ENCODE data around the gene MSL3.

The MSL3 gene, protein sequence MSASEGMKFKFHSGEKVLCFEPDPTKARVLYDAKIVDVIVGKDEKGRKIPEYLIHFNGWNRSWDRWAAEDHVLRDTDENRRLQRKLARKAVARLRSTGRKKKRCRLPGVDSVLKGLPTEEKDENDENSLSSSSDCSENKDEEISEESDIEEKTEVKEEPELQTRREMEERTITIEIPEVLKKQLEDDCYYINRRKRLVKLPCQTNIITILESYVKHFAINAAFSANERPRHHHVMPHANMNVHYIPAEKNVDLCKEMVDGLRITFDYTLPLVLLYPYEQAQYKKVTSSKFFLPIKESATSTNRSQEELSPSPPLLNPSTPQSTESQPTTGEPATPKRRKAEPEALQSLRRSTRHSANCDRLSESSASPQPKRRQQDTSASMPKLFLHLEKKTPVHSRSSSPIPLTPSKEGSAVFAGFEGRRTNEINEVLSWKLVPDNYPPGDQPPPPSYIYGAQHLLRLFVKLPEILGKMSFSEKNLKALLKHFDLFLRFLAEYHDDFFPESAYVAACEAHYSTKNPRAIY

DNA sequence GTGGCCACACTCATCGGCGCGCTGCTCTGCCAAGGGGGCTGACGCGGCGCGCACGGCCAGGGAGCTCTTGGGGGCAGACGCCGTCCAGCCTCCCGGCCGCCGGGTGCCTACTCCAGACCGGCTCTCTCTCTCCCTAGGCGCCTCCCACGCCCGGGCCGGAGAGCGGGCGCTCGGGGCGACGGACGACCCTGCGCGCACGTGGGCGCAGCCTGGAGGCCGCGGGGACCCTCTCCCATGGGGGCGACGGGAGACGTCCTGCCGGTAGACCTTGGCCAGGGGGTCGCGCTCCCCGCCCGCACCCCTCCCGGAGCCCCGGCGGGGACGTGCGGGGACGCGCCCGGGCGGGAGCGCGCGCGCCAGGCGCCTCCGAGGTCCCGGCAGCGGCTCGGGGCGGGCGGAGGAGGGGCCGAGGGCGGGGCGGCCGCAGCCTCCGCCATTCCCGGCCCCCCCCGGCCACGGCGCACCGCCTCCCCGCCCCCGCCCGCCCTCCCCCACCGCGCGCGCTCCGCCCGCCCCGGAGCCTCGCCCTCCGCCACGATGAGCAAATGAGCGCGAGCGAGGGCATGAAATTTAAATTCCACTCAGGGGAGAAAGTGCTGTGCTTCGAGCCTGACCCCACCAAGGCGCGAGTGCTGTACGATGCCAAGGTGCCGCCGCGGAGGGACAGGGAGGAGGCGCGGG is at the start of gene MSL3:
Gene MSL3 (plus strand): TSS at position 519 of the 681 bp plus-strand sequence. CDS start 27 bp downstream, at position 546.
- no peak for DNase-seq

DNA sequence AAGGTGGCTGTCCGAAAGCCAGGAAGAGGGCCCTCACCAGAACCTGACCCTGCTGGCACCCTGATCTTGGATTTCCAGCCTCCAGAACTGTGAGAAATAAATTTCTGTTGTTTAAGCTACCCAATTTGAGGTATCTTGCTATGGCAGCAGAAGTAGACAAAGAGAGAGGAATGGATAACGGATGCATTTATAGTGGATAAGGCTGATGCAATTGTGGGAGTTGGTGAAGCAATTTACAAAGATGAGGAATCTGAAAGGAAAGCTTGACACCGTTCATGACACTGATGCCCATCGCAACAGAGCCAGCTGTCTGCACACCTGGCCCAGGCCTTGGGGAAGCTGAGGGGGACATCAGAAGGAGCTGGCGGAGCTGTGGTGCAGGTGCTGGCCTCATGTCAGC is 35.7 kb upstream of the MSL3 start:
- DNase-seq, result no peak

DNA sequence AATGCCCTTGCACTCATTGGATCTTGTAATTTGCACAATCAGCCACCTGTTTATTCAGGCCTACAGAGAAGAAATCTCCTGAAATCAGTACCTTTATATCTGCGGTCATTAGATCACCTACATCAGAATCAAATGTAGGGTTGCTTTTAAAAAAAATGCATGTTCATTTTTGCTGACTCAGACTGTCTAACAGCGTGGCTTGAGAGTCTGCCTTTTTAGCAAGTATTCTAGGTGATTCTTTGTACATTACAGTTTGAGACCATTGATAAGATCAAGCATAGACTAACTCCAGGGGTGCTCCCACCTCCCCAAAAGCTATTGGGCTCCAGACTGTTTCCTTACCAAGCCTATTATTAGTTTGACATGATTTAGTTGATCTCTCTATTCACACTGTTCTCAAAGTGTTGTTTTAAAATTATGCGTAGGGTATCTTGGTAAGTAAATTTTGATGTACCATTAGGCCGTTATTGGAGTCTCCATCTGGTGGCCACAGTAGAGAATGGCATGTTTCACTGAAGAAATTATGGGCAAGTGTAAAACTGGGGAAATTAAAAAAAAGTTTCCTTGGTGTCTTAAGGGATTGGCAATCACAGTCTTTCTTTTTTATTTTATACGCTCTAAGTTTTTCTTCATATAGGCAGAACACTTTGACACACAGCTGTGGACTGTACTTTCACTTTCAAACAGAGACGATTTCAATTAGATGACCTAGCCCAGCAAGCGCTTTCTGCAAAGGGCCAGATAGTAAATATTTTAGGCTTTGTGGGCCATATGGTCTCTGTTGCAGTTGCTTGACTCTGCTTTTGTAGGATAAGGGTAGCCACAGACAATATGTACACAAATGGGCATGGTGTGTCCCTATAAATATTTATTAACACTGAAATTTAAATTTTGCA is 33.7 kb upstream of the MSL3 start:
- DNase-seq, result no peak

DNA sequence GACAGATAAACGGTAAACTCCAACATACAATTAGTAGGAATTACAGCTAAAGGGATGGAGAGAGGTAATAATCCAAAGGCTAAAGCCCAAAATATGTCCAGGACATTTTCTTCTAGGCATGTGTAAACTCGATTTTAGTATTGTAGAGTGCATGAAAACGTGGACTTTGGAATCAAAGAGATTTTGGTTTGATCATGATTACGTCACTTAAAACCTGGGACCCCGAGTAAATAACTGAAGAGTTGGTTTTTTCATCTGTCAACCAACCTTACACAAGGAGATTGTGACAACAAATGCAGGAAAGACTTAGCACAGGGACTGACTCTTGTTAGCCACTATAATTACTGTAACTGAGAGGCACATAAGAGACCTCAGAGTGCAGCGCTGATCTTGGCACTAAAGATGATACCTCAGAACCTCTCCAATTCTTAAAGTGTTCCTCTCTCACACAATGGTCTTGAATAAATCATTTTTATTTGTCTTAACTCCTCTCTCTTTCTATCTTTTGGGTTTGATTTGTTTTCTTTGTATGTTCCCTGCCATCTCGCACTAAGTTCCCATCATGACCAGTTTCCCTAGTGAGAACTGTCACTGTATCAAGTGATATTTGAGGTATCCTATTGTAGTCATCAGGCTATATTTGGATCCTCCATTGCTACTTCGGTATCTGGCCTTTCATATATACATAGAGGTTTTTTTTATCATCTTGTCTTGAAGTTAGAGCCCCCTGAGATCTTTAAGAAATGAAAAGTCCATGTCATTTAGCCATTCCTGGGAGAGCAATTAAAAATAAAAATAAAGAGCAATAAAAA is 32.2 kb upstream of the MSL3 start:
- no peak for DNase-seq

DNA sequence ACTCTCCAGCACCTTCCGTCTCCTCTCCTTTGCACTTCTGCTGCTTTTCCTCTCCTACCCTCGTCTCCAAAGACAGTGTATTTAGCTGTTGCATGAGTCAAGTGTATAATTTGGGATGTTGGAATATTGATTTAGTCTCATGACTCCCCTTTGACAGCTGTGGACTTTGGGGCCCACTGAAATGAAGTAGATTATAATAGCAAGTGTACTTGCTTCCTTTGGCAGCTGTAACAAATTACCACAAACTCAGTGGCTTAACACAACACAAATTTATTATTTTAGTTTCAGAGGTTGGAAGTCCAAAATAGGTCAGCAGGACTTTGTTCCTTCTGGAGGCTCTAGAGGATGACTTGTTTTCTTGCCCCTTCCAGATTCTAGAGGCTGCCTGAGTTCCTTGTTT is 29.5 kb upstream of the MSL3 start:
- no peak for DNase-seq

DNA sequence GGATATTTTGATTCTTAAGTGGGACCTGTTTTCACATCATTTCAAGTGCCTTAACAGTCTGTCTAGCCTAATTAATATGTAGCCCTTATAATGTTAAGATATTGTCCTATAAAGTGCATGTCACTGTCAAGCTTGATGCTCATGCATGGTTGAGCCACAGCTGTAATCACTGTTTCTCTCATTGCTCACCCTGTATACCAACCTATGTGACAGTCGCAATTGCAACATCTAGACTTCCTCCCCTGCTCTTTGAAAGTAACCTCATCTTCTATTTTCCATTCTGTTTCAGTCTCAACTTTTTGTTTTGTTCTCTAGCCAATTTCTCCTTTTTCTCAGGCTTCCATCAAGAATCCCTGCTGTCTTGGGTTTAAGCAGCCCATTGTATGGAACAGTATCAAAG is 24.4 kb upstream of the MSL3 start:
- DNase-seq, result no peak

DNA sequence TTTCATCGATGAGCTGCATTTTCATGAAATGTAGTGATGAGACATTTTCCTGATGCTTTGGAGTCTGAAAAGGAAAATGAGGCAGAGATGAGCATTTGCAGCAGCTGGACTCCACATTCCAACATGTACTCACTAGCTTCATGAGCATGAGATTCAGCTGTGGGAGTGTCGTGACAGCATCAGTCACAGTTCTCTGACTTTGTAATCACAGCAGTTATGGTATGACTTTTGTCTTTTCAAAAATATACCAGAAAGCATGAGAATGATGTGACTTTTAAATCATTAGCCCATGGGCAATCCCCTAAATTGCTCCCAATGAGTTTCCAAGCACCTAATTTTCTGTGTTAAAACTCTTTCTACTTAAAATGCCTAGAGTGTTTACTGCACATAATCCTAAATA is 18.3 kb upstream of the MSL3 start:
- DNase-seq, result no peak

DNA sequence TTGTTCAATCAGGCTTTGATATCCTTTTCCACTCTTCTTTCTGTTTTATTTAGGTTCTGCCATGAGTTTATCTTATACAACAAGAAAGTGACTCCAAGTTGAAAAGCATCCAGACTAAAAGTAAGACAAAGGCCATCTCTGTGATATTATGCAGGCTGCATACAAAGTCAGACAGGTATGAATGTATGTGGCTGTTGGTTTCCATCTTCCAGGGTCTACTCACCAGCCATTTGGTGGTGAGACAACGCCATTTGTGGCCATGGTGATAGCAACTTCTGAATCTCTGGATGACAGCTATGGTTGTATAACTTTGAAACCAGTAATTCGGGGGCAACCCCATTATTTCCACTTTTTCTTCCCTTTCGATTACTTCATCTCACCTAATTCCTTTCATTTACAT is 17.2 kb upstream of the MSL3 start:
- no peak for DNase-seq

DNA sequence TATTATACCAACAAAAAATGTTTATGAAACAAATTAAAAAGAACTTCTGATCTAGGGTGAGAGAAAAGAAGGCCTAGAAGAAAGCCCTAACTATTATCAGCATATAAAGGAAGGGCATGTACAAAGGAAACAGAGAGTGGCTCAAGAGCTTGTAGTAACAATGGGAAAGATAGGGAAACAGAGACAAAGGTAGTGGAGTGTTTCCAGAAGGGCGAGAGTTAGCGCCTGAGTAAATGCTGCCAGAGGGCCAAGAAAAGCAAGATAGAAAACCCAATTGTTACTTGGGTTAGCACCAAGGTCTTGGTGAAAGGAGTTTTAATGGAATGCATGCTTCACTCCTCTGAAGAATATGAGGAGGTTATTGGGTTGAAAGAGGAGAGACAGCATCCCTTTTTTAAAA is 16.5 kb upstream of the MSL3 start:
- no peak for DNase-seq

DNA sequence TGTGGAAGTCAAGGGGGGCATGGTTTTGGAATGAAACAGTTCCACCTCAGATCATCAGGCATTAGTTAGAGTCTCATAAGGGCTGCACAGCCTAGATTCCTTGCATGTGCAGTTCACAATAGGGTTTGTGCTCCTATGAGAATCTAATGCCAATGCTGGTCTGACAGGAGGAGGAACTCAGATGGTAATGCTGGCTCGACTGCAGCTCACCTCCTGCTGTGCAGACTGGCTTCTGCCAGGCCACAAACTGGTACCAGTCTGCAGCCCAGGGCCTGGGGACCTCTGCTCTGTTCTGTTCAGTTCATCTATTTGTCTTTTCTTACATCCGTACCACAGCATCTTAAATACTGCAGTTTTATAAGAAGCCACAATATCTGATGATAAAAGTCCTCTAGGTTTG is 12.2 kb upstream of the MSL3 start:
- no peak for DNase-seq

DNA sequence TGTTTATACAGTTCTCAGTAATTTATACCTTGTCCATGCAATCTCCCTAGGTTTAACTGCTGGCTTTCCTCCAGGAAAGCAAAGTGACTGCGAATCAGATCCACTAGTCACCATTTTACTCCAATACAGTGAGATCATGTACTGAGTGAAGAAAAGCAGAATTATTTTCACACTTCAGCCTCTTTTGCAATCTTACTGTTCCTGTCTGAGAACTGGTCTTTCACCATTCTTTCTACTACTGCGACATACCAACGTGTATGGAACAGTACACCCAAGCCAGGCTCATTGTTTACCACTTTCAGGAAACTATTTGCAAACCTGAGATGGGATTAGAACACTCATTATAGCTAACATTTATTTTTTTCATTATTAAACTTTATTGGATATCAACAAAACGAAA is 8.0 kb upstream of the MSL3 start:
- no peak for DNase-seq

DNA sequence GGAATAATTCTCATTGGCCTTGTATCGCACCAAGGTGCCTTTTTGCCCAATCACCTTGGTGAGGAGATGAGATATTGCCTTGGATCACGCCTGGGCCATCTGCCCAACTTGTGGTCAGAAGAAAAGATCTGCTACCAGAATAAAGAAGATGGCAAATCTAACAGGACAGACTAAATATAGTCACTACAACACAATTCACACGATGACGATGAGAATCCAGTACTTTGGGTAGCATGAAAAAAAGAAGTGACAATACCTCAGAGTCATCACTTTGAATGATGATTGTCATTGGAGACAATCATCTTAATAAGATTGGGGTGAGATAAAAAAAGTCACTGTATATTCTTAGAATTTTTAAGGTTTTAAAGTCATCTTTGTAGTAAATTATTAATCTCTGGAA is 7.3 kb upstream of the MSL3 start:
- DNase-seq, result no peak

DNA sequence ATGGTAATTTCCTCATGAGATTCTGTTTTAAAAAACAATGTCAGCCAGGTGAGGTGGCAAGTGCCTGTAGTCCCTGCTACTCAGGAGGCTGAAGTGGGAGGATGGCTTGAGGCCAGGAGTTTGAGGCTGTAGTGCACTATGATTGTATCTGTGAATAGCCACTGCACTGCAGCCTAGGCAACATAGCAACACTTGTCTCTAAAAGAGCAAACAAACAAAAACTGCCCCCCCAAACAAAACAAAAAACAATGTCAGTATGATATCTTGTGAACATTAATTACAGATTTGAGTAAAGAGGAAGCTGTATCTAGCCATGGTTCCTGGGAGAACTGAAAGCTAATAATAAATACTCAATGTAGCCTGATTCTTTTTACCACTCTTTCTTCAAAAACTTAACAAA is 6.8 kb upstream of the MSL3 start:
- DNase-seq, result no peak

DNA sequence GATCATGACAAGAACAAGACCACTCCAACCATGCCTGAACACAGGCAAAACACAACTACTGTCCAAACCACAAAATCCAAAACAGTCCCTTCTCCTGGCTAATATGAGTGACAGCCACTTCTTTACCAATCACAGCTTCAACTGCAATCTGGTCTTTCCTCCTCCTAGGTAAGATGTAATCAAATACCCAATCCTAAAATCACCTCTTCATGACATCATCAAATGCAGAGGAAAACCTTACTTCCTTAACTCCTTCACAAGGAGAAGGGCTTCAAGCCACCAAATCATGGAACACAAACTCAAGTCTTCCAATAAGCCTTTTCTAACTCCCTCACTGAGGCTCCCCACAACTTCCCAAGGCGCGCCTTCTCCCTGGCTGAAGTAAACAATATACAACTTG is 4.4 kb upstream of the MSL3 start:
- no peak for DNase-seq

DNA sequence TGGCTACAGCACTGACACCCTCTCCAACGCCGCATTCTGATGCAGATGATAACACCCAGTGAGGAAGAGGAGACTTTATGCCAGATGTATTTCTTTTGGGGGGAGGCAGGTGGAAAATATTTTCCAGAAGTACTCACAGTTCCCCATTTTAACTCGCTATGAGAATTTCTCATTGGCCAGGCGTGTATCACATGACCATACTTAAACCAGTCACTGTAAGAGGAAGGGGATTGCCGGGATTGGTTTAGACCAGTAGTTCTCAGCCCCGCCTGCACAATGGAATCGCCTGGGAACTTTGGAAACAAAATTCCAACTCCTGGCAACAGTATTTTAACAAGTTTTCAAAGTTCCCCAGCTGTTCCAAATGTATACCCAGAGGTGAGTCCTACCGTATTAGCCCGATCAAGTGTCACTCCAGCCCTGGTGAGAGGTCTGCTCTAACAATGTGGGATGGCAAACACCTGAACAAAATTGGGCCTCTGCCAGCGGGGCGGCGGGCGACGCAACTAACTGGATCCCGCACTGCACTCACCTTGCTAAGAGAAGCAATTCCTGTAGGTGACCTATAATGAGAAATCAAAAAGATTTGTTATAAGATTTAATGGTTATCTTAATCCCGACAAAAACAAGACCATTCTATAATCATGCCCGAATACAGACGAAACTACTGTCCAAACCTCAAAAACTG is 2.9 kb upstream of the MSL3 start:
- DNase-seq, result no peak

DNA sequence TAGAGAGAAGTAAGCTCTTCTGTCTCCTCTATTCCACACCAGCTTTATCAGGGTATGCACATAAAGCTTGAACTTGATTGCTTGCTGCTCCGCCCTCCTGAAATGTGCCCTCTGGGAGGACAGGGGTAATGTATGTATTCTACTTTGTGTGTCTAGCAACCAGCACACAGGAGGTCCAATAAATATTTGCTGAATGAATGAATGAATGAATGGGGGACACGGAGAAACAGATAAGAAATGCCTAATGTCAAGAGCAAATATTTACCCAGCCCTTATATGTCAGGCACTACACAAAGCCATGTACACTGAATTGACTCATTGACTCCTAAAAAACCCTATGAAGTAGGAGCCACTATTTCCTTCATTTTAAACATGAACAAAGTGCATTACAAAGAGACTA is 2.3 kb upstream of the MSL3 start:
- DNase-seq, result no peak

DNA sequence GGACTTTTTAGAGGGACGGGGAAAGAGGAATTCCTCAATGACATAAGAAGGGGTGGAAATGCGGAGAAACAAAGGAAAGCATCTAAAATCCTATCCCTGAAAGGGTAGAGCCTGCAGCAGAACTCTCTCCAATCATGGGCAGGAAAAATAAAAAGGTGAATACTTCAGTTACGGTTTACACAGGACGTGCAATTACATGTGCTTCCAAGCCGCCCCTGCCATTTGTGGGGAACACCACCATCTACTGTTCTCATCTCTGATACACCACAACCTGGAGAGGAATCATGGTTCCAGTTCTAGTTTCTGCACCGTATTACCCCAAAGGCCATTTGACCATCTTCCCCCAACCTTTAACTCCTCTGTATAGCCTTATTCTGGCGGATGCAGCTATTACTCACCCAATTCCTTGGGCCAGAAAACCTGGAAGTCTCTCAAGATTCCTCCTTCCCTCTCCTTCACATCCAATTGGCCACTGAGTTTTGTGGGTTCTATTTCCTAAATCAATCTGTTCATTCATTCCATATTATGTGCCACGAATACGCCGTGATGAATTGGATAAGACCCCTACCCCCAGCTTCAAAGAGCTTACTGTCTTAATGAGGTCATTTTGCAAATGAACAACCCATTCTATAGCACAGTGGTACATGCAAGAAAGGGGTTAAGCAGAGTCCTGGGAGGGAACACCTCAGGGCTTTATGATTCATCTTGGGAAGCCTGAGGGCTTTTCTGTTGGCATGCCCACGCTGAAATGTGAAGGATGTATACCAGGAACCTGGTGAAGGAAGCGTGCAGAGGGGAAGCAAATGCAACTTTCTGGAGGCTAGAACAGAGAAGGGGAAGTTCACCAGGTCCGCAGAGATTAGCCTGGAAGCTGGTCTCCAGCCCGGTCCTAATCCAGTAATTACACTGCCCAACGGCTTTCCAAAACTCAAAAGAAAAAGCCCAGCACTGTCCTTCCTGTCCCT is 1.4 kb upstream of the MSL3 start:
- no peak for DNase-seq

DNA sequence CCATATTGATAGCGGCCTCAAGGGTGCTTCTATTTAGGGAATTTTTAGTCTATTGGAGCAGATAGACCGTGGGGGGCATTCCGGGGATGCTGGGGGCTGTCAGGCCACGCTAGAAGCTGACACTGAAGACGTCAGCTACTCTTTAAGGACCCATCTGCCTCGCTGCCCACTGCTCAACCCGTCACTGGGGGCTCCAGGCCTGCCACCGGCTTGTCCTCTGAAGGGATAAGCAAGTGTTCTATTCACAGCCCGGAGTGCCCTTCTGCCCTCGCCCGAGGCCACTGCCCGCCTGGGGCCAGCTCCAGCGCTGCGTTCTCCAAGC is 679 bp upstream of the MSL3 start:
- no peak for DNase-seq

DNA sequence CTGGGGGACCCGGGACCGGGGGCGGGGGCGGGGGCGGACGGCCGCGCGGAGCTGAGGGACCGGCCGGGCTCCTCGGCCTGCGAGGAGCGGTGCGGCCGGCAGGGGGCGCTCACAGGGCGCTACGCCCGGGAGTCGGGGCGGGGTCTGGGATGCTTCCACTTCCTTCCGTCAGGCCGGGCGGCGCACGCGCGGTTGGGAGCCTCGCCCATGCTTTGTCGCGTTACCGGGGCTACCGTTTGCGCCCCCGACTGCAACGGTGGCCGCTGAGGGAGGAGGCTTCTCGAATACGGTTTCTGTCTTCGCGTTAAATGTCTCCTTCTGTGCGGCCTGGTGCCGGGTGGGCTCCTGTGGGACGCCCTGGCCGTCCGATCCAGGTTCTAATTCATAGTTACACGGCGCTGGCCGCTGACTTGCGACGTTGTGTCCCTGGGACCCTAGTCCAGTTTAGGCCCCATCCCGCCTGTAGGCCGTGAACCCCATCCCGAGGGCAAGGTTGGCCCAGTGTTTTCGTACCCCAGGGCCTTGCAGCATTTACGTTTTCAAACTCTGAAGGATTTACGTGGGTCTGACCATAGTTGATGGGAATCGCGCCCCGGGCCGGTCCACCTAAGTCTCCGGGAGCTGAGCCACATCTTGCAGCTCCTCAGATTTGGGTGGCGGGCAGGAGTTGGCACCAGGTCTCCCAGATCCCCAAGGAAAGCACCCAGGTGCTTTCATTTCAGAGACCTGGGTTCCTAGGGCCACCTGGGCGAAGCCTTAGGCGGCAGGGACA is 549 bp downstream of the MSL3 start:
- DNase-seq, result peak; percentile 56

DNA sequence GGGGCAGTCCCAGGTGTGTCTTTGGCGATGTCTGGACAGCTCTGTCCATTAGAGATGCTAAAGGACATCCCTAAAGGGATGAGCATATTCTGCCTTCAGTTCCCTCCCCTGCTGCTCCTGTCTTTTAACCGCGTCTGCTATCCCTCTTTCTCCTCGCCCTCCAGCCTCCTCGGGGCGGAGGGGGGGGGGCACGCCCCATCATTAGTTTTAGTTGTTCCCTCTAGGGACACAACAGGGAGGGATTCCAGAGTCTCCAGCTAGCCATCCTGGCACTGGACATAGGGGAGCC is 1.1 kb downstream of the MSL3 start:
- no peak for DNase-seq
